ENCODE measurements around the gene SECISBP2L.
A peak's percentile ranks its signal among the peaks of the same experiment; 100 is the strongest.

SECISBP2L gene

GRCh38 chr15:49060710-49061495, 14.7 kb upstream of the SECISBP2L start:
- DNase-seq (ENCODE audit: low read depth in 2 of 3, low spot score in 1 of 3), result no peak

- DNase-seq (ENCODE audit: low read depth in 2 of 3, low spot score in 1 of 3), result no peak
Measured at GRCh38 chr15:49059491-49059890, 13.2 kb upstream of the SECISBP2L start.

GRCh38 chr15:49058559-49058958, 12.3 kb upstream of the SECISBP2L start:
- no peak for DNase-seq (ENCODE audit: low read depth in 2 of 3, low spot score in 1 of 3)

- no peak for DNase-seq (ENCODE audit: low read depth in 2 of 3, low spot score in 1 of 3)
Measured at GRCh38 chr15:49055630-49056029, 9.4 kb upstream of the SECISBP2L start.

- no peak for DNase-seq (ENCODE audit: low read depth in 2 of 3, low spot score in 1 of 3)
Measured at GRCh38 chr15:49052662-49053061, 6.4 kb upstream of the SECISBP2L start.

GRCh38 chr15:49047456-49047855, 1.2 kb upstream of the SECISBP2L start:
- DNase-seq (ENCODE audit: low read depth in 2 of 3, low spot score in 1 of 3), result no peak

GRCh38 chr15:49045751-49046219, 461 bp downstream of the SECISBP2L start:
- peak in 1 of 3 donors; percentile 19 for DNase-seq (ENCODE audit: low read depth in 2 of 3, low spot score in 1 of 3)

- DNase-seq (ENCODE audit: low read depth in 2 of 3, low spot score in 1 of 3), result no peak
Measured at GRCh38 chr15:49044766-49045606, 1.3 kb downstream of the SECISBP2L start.

- no peak for DNase-seq (ENCODE audit: low read depth in 2 of 3, low spot score in 1 of 3)
Measured at GRCh38 chr15:49044002-49044401, 2.2 kb downstream of the SECISBP2L start.

- DNase-seq (ENCODE audit: low read depth in 2 of 3, low spot score in 1 of 3), result no peak
Measured at GRCh38 chr15:49042165-49042564, 4.1 kb downstream of the SECISBP2L start.

GRCh38 chr15:49041426-49041825, 4.8 kb downstream of the SECISBP2L start:
- no peak for DNase-seq (ENCODE audit: low read depth in 2 of 3, low spot score in 1 of 3)

GRCh38 chr15:49040151-49040550, 6.1 kb downstream of the SECISBP2L start:
- DNase-seq (ENCODE audit: low read depth in 2 of 3, low spot score in 1 of 3), result no peak

GRCh38 chr15:49038382-49038781, 7.9 kb downstream of the SECISBP2L start:
- no peak for DNase-seq (ENCODE audit: low read depth in 2 of 3, low spot score in 1 of 3)

GRCh38 chr15:49037546-49037940, 8.7 kb downstream of the SECISBP2L start:
- DNase-seq (ENCODE audit: low read depth in 2 of 3, low spot score in 1 of 3), result no peak

- no peak for DNase-seq (ENCODE audit: low read depth in 2 of 3, low spot score in 1 of 3)
Measured at GRCh38 chr15:49036650-49037545, 9.3 kb downstream of the SECISBP2L start.

GRCh38 chr15:49035825-49036224, 10.4 kb downstream of the SECISBP2L start:
- DNase-seq (ENCODE audit: low read depth in 2 of 3, low spot score in 1 of 3), result no peak

- no peak for DNase-seq (ENCODE audit: low read depth in 2 of 3, low spot score in 1 of 3)
Measured at GRCh38 chr15:49032601-49033145, 13.6 kb downstream of the SECISBP2L start.

- no peak for DNase-seq (ENCODE audit: low read depth in 2 of 3, low spot score in 1 of 3)
Measured at GRCh38 chr15:49031804-49032203, 14.4 kb downstream of the SECISBP2L start.

- DNase-seq (ENCODE audit: low read depth in 2 of 3, low spot score in 1 of 3), result no peak
Measured at GRCh38 chr15:49026700-49027099, 19.5 kb downstream of the SECISBP2L start.

- DNase-seq (ENCODE audit: low read depth in 2 of 3, low spot score in 1 of 3), result no peak
Measured at GRCh38 chr15:49024840-49025239, 21.4 kb downstream of the SECISBP2L start.

GRCh38 chr15:49023354-49023753, 22.9 kb downstream of the SECISBP2L start:
- DNase-seq (ENCODE audit: low read depth in 2 of 3, low spot score in 1 of 3), result no peak
